ENCODE measurements around the gene THOP1.

The THOP1 gene

GRCh38 chr19:2840794-2841791 lies 55.8 kb downstream of the THOP1 start, which contains the start of gene ZNF555:
ZNF555 (plus strand) TSS chr19:2841475; CDS start chr19:2841573, 98 bp downstream.
- H3K27me3 ChIP-seq (ENCODE audit: insufficient read depth, poor library complexity, severe bottlenecking): no peaks in the 10 kb centered on the region
- TF ChIP-seq GABPA (IDR thresholded peaks at IDR 0.05; ENCODE audit: low read depth) (no peak), REST (IDR thresholded peaks at IDR 0.05; ENCODE audit: insufficient replicate concordance, low read depth) (no peak), CTCF (IDR thresholded peaks at IDR 0.05; ENCODE audit: insufficient read depth, low read length) (no peak), POLR2AphosphoS5 (IDR thresholded peaks at IDR 0.05; ENCODE audit: low read depth) (no peak), SPI1 (IDR thresholded peaks at IDR 0.05; ENCODE audit: borderline replicate concordance, low read depth) (no peak)
- DNase-seq (ENCODE audit: low read depth in 1 of 2, low spot score in 1 of 2): peak; percentile 82 to 98
- peak within 1 kb of the TSS; percentile 43 for H3K4me3 ChIP-seq (replicated peaks; ENCODE audit: insufficient read depth, low read length)
- H3K27ac ChIP-seq (replicated peaks): peak within 1 kb of the TSS; percentile 86

GRCh38 chr19:2841855-2842574 lies 56.7 kb downstream of the THOP1 start:
- DNase-seq (ENCODE audit: low read depth in 1 of 2, low spot score in 1 of 2): no peak
- TF ChIP-seq POLR2AphosphoS5 (IDR thresholded peaks at IDR 0.05; ENCODE audit: low read depth): no peak
- no peak for TF ChIP-seq REST (IDR thresholded peaks at IDR 0.05; ENCODE audit: insufficient replicate concordance, low read depth)
- no peak for TF ChIP-seq SPI1 (IDR thresholded peaks at IDR 0.05; ENCODE audit: borderline replicate concordance, low read depth)
- no peak overlapping the region for H3K27ac ChIP-seq (replicated peaks)
- H3K27me3 ChIP-seq (ENCODE audit: insufficient read depth, poor library complexity, severe bottlenecking): no peaks in the 10 kb centered on the region
- H3K4me3 ChIP-seq (replicated peaks; ENCODE audit: insufficient read depth, low read length): peak overlapping the region; percentile 43

GRCh38 chr19:2845107-2845506 lies 59.8 kb downstream of the THOP1 start:
- H3K27ac ChIP-seq (replicated peaks): no peak overlapping the region
- no peak for TF ChIP-seq SPI1 (IDR thresholded peaks at IDR 0.05; ENCODE audit: borderline replicate concordance, low read depth)
- TF ChIP-seq POLR2AphosphoS5 (IDR thresholded peaks at IDR 0.05; ENCODE audit: low read depth): no peak
- no peak for TF ChIP-seq GABPA (IDR thresholded peaks at IDR 0.05; ENCODE audit: low read depth)
- no peak for TF ChIP-seq CTCF (IDR thresholded peaks at IDR 0.05; ENCODE audit: insufficient read depth, low read length)
- TF ChIP-seq REST (IDR thresholded peaks at IDR 0.05; ENCODE audit: insufficient replicate concordance, low read depth): no peak
- no peak for DNase-seq (ENCODE audit: low read depth in 1 of 2, low spot score in 1 of 2)
- H3K27me3 ChIP-seq (ENCODE audit: insufficient read depth, poor library complexity, severe bottlenecking): no peaks in the 10 kb centered on the region
- H3K4me3 ChIP-seq (replicated peaks; ENCODE audit: insufficient read depth, low read length): no peak overlapping the region

All from HL-60 (cell line).